IMR-90 (cell line): ENCODE data around the gene RAP1GAP2. TPM values are rescaled to one million over a fixed set of nuclear protein-coding genes. Genes with fewer than 3 reads are reported as not detected.
"Not testable (repeated sequence)": the region's sequence is repeated elsewhere in the genome, so short reads cannot be mapped to it uniquely, and the experiment has no call there.

Experiments
- ATAC-seq: fragments of 200-7000 bp; cut with Tn5 transposase; 2 replicates; pipeline ENCODE4 v1.9.1; 2020; ENCODE audit warnings: low read depth, mild to moderate bottlenecking, moderate library complexity
- BruUV-seq: library from RNA; stranded (reverse); fragments of 400-500 nt; replicated peaks from 2 replicates; lab custom pipeline; 2021; lab: Mats Ljungman, UMichigan
- CTCF ChIA-PET: fragments of 300-600 bp; formaldehyde crosslinking; extraction: SDS; loops from one replicate; lab custom pipeline; 2021; ENCODE audit warnings: antibody characterized with exemption; lab: Yijun Ruan, JAX
- POLR2A ChIA-PET: fragments of 300-600 bp; sonication (Branson Sonifier 250); formaldehyde crosslinking; loops from one replicate; lab custom pipeline; 2022; ENCODE audit warnings: antibody characterized with exemption; ENCODE audit not compliant: unreplicated experiment; lab: Charles Lee
- DNase-seq: peaks from one replicate; pipeline ENCODE4 v3.0.0; 2013
- H2AFZ ChIP-seq: replicated peaks from 2 replicates; pipeline ENCODE3; 2013; ENCODE audit warnings: low read length, mild to moderate bottlenecking; ENCODE audit not compliant: poor library complexity
- H2AK5ac ChIP-seq: 2 replicates; pipeline ENCODE4 v1.6.1; 2013; ENCODE audit warnings: low read depth, low read length, inconsistent platforms
- H2AK9ac ChIP-seq: replicated peaks from 2 replicates; pipeline ENCODE3; 2013; ENCODE audit warnings: mild to moderate bottlenecking, low read depth, low read length, moderate library complexity; ENCODE audit not compliant: poor library complexity
- H2BK120ac ChIP-seq: 2 replicates; pipeline ENCODE4 v1.6.1; 2013; ENCODE audit warnings: low read depth, low read length, inconsistent platforms
- H2BK15ac ChIP-seq: 3 replicates; pipeline ENCODE4 v1.6.1; 2013; ENCODE audit warnings: low read depth, low read length, inconsistent platforms
- H2BK20ac ChIP-seq: 2 replicates; pipeline ENCODE4 v1.6.1; 2013; ENCODE audit warnings: low read depth, mild to moderate bottlenecking, inconsistent platforms, low read length, moderate library complexity
- H2BK5ac ChIP-seq: 2 replicates; pipeline ENCODE4 v1.6.1; 2013; ENCODE audit warnings: mild to moderate bottlenecking, low read depth, low read length, inconsistent platforms; ENCODE audit not compliant: poor library complexity, severe bottlenecking
- H3K14ac ChIP-seq: replicated peaks from 2 replicates; pipeline ENCODE4 v1.6.1; 2013; ENCODE audit warnings: low read depth, low read length, inconsistent platforms
- H3K18ac ChIP-seq: 2 replicates; pipeline ENCODE4 v1.6.1; 2013; ENCODE audit warnings: low read depth, low read length, control low read depth
- H3K23ac ChIP-seq: 2 replicates; pipeline ENCODE4 v1.6.1; 2013; ENCODE audit warnings: low read depth, low read length, inconsistent platforms
- H3K27ac ChIP-seq: 2 replicates; pipeline ENCODE4 v1.5.1; 2013; ENCODE audit warnings: mild to moderate bottlenecking, control low read depth, low read length; ENCODE audit not compliant: insufficient read depth
- H3K27me3 ChIP-seq: 2 replicates; pipeline ENCODE4 v1.6.1; 2013; ENCODE audit warnings: low read length; ENCODE audit not compliant: control insufficient read depth, insufficient read depth
- H3K36me3 ChIP-seq: 2 replicates; pipeline ENCODE4 v1.6.1; 2013; ENCODE audit warnings: low read length, mixed read lengths; ENCODE audit not compliant: control insufficient read depth, insufficient read depth
- H3K4ac ChIP-seq: 2 replicates; pipeline ENCODE4 v1.6.1; 2013; ENCODE audit warnings: low read depth, low read length, inconsistent platforms
- H3K4me1 ChIP-seq: 2 replicates; pipeline ENCODE4 v1.6.1; 2013; ENCODE audit warnings: low read length, mixed read lengths; ENCODE audit not compliant: control insufficient read depth, insufficient read depth
- H3K4me2 ChIP-seq: 2 replicates; pipeline ENCODE4 v1.6.1; 2013; ENCODE audit warnings: low read depth, mild to moderate bottlenecking, control low read depth, low read length, moderate library complexity
- H3K4me3 ChIP-seq: 2 replicates; pipeline ENCODE4 v1.5.1; 2013; ENCODE audit warnings: low read depth, mild to moderate bottlenecking, control low read depth, low read length, moderate library complexity; ENCODE audit not compliant: insufficient read depth
- H3K56ac ChIP-seq: 2 replicates; pipeline ENCODE4 v1.6.1; 2013; ENCODE audit warnings: low read length, inconsistent platforms; ENCODE audit not compliant: insufficient read depth; ENCODE audit errors: extremely low read depth
- H3K79me1 ChIP-seq, 2 experiments: 2 replicates each; pipeline ENCODE4 v1.6.1; 2013; ENCODE audit warnings: low read length in 2 of 2, inconsistent platforms in 1 of 2, low read depth in 1 of 2
- H3K9ac ChIP-seq: 2 replicates; pipeline ENCODE4 v1.6.1; 2013; ENCODE audit warnings: low read depth, low read length, control low read depth
- H3K9me1 ChIP-seq: 2 replicates; pipeline ENCODE4 v1.6.1; 2013; ENCODE audit warnings: low read length, inconsistent platforms; ENCODE audit not compliant: insufficient read depth
- H3K9me3 ChIP-seq: 2 replicates; pipeline ENCODE4 v1.6.1; 2013; ENCODE audit warnings: low read length; ENCODE audit not compliant: control insufficient read depth, insufficient read depth
- H4K20me1 ChIP-seq: 2 replicates; pipeline ENCODE4 v1.6.1; 2013; ENCODE audit warnings: low read length, inconsistent platforms; ENCODE audit not compliant: insufficient read depth
- H4K5ac ChIP-seq: 2 replicates; pipeline ENCODE4 v1.6.1; 2013; ENCODE audit warnings: mild to moderate bottlenecking, low read depth, low read length, control low read depth
- H4K8ac ChIP-seq, 2 experiments: 2 replicates each; pipeline ENCODE4 v1.6.1; 2013; ENCODE audit warnings: low read depth in 2 of 2, low read length in 2 of 2, control low read depth in 1 of 2, inconsistent platforms in 1 of 2
- H4K91ac ChIP-seq: 2 replicates; pipeline ENCODE4 v1.6.1; 2013; ENCODE audit warnings: low read depth, low read length, inconsistent platforms; ENCODE audit not compliant: insufficient read depth
- MAZ ChIP-seq: IDR thresholded peaks from 2 replicates; pipeline ENCODE4 v1.6.1; 2012; ENCODE audit warnings: low read depth, mild to moderate bottlenecking, low read length, improper control_type of control experiment, moderate library complexity, borderline replicate concordance
- POLR2A ChIP-seq: IDR thresholded peaks from 2 replicates; pipeline ENCODE4 v1.6.1; 2012; ENCODE audit warnings: mild to moderate bottlenecking, low read depth, low read length
- WGBS, 2 experiments: methylation state at CpG; one replicate each; pipeline versions ENCODE4 v1.1.5 to v1.1.7; 2013; ENCODE audit warnings: missing lambda C conversion rate in 2 of 2; ENCODE audit not compliant: insufficient read length in 1 of 2; ENCODE audit errors: extremely low coverage in 2 of 2; 5-methylcytosine and 5-hydroxymethylcytosine counted together
- dilution Hi-C: fragments of 300-500 bp; cut with HindIII; formaldehyde crosslinking; loops from one replicate; pipeline ENCODE4 v1.14.3; 2018; ENCODE audit warnings: low sequenced_read_pairs; ENCODE audit not compliant: unreplicated experiment
- in situ Hi-C: fragments of 300-500 bp; cut with MboI; formaldehyde crosslinking; loops from 3 replicates; pipeline ENCODE4 v1.14.3; 2019; ENCODE audit warnings: low sequenced_read_pairs, inconsistent platforms, mixed read lengths
- intact Hi-C: fragments of 100-400 bp; cut with micrococcal nuclease; formaldehyde crosslinking; loops from 2 replicates; pipeline ENCODE4 v1.10.0; 2022
- polyA plus RNA-seq, 3 experiments: library from polyadenylated mRNA; depleted of rRNA; stranded (reverse); fragments of >200 nt; gene quantifications; 2 replicates each; pipeline ENCODE4 v1.2.3, GENCODE V29; 2012; ENCODE audit warnings: low replicate concordance in 1 of 3
- total RNA-seq: library from RNA; depleted of rRNA; stranded (reverse); fragments of >200 nt; gene quantifications from 2 replicates; pipeline ENCODE4 v1.2.3, GENCODE V29; 2012

The RAP1GAP2 gene
- total and polyA plus RNA-seq, 2 of the 4 experiments (the other 2 are of a cell fraction), result 5.7 to 7.5 TPM

GRCh38 chr17:2986925-2987324, 190.7 kb downstream of the RAP1GAP2 start:
- DNase-seq (no peak), ATAC-seq (no peak)
- H3K4ac ChIP-seq, result no peak overlapping the region
- H2BK5ac ChIP-seq, result no peak overlapping the region
- H2AFZ ChIP-seq, result no peak overlapping the region
- H3K27ac ChIP-seq, result no peak overlapping the region
- no peak overlapping the region for H2AK9ac ChIP-seq
- 93% methylated on average over 3 of the region's 5 CpGs; no CpG with 5 or more reads in 1 of the 2 experiments for WGBS, 2 experiments
- no peak for TF ChIP-seq POLR2A
- no peak for TF ChIP-seq MAZ
- H3K14ac ChIP-seq, result no peak overlapping the region
- no peak overlapping the region for H4K8ac ChIP-seq
- H4K20me1 ChIP-seq, result no peaks in the 10 kb centered on the region
- intact Hi-C loops (no loop called here), dilution Hi-C loops (no loop called here), in situ Hi-C loops (no loop called here)
- no peak overlapping the region for H4K5ac ChIP-seq
- no peaks in the 10 kb centered on the region for H3K9me3 ChIP-seq
- H3K4me2 ChIP-seq, result no peak overlapping the region
- CTCF ChIA-PET, result no interaction called here
- no peak overlapping the region for H3K4me3 ChIP-seq
- no peaks in the 10 kb centered on the region for H3K9me1 ChIP-seq
- H3K18ac ChIP-seq, result no peak overlapping the region
- H3K23ac ChIP-seq, result no peak overlapping the region
- H2AK5ac ChIP-seq, result no peak overlapping the region
- H3K79me1 ChIP-seq, result no peaks in the 10 kb centered on the region
- H4K91ac ChIP-seq, result no peak overlapping the region
- no peak overlapping the region for H3K56ac ChIP-seq
- POLR2A ChIA-PET, result no interaction called here
- no peak overlapping the region for H3K9ac ChIP-seq
- no TSS peak for BruUV-seq
- no peak overlapping the region for H2BK20ac ChIP-seq
- no peak overlapping the region for H2BK15ac ChIP-seq
- H3K36me3 ChIP-seq, result no peaks in the 10 kb centered on the region
- no peak overlapping the region for H2BK120ac ChIP-seq
- peaks cover 2% of the 10 kb centered on the region; the same call in 1 of the 2 replicates for H3K4me1 ChIP-seq
- H3K27me3 ChIP-seq, result no peaks in the 10 kb centered on the region

GRCh38 chr17:2989396-2989795, 193.2 kb downstream of the RAP1GAP2 start:
- H2BK120ac ChIP-seq, H2AFZ ChIP-seq, dilution Hi-C loops, H4K8ac ChIP-seq, H3K4me3 ChIP-seq, H2BK15ac ChIP-seq, POLR2A ChIA-PET, DNase-seq, H4K20me1 ChIP-seq, intact Hi-C loops, H2AK5ac ChIP-seq, H3K4me2 ChIP-seq, H3K9ac ChIP-seq, H3K18ac ChIP-seq, H2AK9ac ChIP-seq, H4K91ac ChIP-seq, H3K79me1 ChIP-seq, H3K9me1 ChIP-seq, ATAC-seq, CTCF ChIA-PET, H4K5ac ChIP-seq, H3K4ac ChIP-seq, BruUV-seq, H3K56ac ChIP-seq, H2BK20ac ChIP-seq, H3K23ac ChIP-seq, in situ Hi-C loops, H3K27me3 ChIP-seq, H2BK5ac ChIP-seq, H3K27ac ChIP-seq, H3K4me1 ChIP-seq, H3K14ac ChIP-seq, H3K9me3 ChIP-seq, H3K36me3 ChIP-seq: not testable (repeated sequence)
- no CpG with 5 or more reads among the region's 11 CpGs for WGBS, 2 experiments
